GM15510 (cell line): Measurements from ENCODE around the gene TSSC4.

Experiments
- POLR2A ChIP-seq: IDR thresholded peaks from 3 replicates; pipeline ENCODE4 v1.6.1; 2011; ENCODE audit warnings: borderline replicate concordance; ENCODE audit not compliant: insufficient read length; ENCODE audit errors: extremely low read depth

TSSC4 gene

GRCh38 chr11:2447951-2448650 lies 47.6 kb downstream of the TSSC4 start:
- TF ChIP-seq POLR2A: no peak

- no peak for TF ChIP-seq POLR2A
These were observed 48.4 kb downstream of the TSSC4 start for GRCh38 chr11:2448661-2449547.

- no peak for TF ChIP-seq POLR2A
These were observed 49.2 kb downstream of the TSSC4 start for GRCh38 chr11:2449548-2450320.

- TF ChIP-seq POLR2A: no peak
These were observed 49.9 kb downstream of the TSSC4 start for GRCh38 chr11:2450321-2451041.

GRCh38 chr11:2451336-2451735 lies 50.8 kb downstream of the TSSC4 start:
- no peak for TF ChIP-seq POLR2A

- TF ChIP-seq POLR2A: no peak
These were observed 51.4 kb downstream of the TSSC4 start for GRCh38 chr11:2451916-2452315.

GRCh38 chr11:2452321-2453012 lies 51.9 kb downstream of the TSSC4 start:
- no peak for TF ChIP-seq POLR2A

GRCh38 chr11:2453436-2453835 lies 52.9 kb downstream of the TSSC4 start:
- TF ChIP-seq POLR2A: no peak
